HUES48 (cell line): ENCODE results near the gene NCK2.
A peak's percentile ranks its signal among the peaks of the same experiment; 100 is the strongest.

Source experiments
- H3K27ac ChIP-seq: one replicate; pipeline ENCODE4 v1.7.0; 2013; ENCODE audit warnings: low read depth, low read length, inconsistent platforms
- H3K27me3 ChIP-seq: 2 replicates; pipeline ENCODE4 v1.6.1; 2013; ENCODE audit warnings: mild to moderate bottlenecking, low read length; ENCODE audit not compliant: control insufficient read depth, insufficient read depth
- H3K36me3 ChIP-seq: 2 replicates; pipeline ENCODE4 v1.6.1; 2013; ENCODE audit warnings: low read length; ENCODE audit not compliant: control insufficient read depth, insufficient read depth
- H3K4me1 ChIP-seq: 2 replicates; pipeline ENCODE4 v1.6.1; 2013; ENCODE audit warnings: mild to moderate bottlenecking, low read length; ENCODE audit not compliant: control insufficient read depth, insufficient read depth
- H3K4me3 ChIP-seq: 2 replicates; pipeline ENCODE4 v1.5.1; 2013; ENCODE audit warnings: mild to moderate bottlenecking, low read depth, low read length
- H3K9ac ChIP-seq: 2 replicates; pipeline ENCODE4 v1.6.1; 2013; ENCODE audit warnings: mild to moderate bottlenecking, low read depth, low read length, moderate library complexity
- H3K9me3 ChIP-seq: 2 replicates; pipeline ENCODE4 v1.6.1; 2013; ENCODE audit warnings: low read length; ENCODE audit not compliant: control insufficient read depth, insufficient read depth

Gene NCK2

DNA sequence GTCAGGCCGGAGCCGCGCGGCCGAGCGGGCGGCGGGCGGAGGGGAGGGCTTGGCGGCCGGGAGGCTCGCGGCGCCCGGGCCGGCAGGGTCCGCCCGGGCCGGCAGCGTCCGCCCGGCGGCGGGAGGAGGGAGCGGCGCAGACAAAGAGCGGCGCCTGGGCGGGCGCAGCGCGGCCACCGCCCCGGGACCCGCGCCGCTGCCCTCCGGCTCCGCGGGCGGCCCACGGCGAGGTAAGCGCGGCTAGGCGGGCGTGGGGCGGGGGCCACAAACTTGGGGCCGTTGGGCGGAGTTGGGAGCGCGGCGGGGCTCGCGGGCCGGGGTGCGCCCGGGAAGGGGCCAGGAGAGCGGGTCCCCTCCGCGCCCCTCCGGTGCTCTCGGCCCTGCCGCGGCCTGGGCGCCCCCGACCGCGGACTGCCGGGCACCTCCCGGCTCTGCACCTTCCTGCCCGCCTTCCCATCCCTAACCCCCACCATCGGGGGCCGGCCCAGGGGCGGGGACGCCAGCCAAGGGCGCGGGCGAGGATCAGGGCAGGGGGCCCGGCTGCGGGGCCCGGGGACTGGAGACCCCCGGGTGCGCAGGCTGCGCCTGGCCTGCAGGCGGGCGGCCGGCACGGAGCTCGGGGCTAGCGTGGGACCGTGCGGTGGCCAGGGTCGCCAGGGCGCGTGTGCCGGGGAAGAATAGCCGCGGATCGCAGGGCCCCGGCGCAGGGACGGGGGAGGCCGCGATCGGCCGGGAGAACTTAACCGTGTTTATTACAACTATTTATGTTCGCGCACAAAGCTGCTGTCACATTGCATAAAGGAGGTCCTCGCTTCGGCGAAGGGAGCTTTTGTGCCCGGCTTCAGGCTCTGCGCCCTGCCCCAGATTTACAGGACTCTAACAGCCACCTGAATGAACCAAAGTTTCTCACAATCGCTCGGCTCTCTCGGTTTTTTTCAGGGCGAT lies at the start of gene NCK2:
Gene NCK2 (plus strand): TSS at position 4 of the 945 bp plus-strand sequence. CDS start 110,152 bp downstream, outside the sequence.
- Histone ChIP-seq H3K9me3 (no peaks in the 10 kb centered on the region), H3K36me3 (peaks cover 14% of the 10 kb centered on the region), H3K27ac (peak within 1 kb of the TSS; percentile 64), H3K9ac (peak within 1 kb of the TSS; percentile 67), H3K4me3 (peak within 1 kb of the TSS; percentile 88), H3K4me1 (peaks cover 24% of the 10 kb centered on the region), H3K27me3 (peaks cover 8% of the 10 kb centered on the region; the same call in 1 of the 2 replicates)

DNA sequence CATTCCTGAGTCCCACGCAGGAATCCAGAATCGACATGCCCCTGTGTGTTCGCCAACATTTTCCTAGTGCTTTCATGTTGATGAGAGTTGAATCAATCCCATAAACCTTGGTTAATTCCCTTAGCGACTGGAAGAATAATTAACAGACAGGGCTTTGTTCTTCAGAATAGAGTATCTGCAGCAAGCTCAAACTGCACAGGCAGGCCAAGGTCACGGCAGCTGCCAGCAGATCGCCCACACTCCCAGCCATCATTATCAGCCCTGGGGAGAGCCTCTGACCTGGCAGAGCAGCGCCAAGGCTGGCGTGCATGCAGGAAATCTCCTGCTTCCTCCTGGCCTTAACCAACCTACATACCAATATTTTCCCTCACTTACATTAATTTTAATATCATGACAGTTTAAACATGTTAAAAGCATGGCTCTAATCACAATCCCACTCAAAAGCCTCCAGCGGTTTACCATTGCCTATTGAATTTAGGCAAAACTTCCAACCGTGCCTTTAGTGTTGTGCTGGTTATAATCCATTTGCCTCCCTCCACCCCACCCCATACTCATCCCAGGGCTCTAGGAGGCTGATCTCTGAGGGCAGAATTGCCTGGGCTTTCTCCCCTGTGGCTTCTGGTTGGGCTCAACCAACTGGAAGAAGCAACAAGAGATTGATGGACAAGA lies 46.8 kb upstream of the NCK2 start:
- no peaks in the 10 kb centered on the region for H3K27me3 ChIP-seq
- H3K9me3 ChIP-seq: no peaks in the 10 kb centered on the region
- H3K36me3 ChIP-seq: no peaks in the 10 kb centered on the region
- H3K4me3 ChIP-seq: no peak overlapping the region
- H3K4me1 ChIP-seq: no peaks in the 10 kb centered on the region
- H3K27ac ChIP-seq: no peak overlapping the region
- no peak overlapping the region for H3K9ac ChIP-seq

DNA sequence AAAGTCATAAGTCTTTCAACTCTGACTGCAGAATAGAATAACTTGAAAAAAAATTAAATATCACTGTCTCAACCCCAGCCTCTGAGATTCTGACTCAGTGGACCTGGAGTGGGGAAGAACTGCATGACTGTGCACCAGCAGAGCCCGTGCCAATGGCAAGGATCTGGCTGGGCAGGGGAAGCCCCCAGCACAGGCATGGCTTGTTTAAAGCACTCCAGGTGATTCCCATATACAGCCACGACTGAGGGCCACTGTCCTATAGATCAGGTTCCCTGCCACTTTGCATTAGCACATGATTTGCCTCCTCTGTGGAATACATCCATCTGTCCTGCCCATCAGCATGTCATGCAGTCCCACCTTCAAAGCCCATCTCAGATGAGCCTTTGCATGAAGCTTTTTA lies 45.9 kb upstream of the NCK2 start:
- no peak overlapping the region for H3K27ac ChIP-seq
- no peaks in the 10 kb centered on the region for H3K27me3 ChIP-seq
- no peaks in the 10 kb centered on the region for H3K9me3 ChIP-seq

DNA sequence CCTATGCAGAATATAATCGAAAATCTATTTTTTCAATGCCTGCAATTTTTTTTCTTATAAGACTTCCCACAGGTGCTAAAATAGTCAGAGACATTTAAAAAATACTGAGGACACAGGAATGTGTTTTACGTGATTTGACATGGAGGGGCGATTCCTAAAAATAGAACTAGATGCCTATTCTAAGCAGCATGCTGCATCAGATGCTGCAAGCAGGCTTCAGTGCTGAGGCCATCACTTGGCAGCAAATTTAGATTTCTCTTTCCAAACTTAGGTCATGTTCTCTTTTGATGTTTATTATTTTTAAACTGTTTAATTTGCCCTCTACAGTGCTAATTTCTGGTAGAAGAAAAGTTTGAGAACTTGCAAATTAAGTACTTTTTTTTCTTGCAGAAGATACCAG lies 43.7 kb upstream of the NCK2 start:
- Histone ChIP-seq H3K4me1 (no peaks in the 10 kb centered on the region), H3K36me3 (no peaks in the 10 kb centered on the region)

More for the DNA sequence above, 45.9 kb upstream of the NCK2 start:
- Histone ChIP-seq H3K9ac (no peak overlapping the region), H3K4me1 (no peaks in the 10 kb centered on the region), H3K36me3 (no peaks in the 10 kb centered on the region), H3K4me3 (no peak overlapping the region)

DNA sequence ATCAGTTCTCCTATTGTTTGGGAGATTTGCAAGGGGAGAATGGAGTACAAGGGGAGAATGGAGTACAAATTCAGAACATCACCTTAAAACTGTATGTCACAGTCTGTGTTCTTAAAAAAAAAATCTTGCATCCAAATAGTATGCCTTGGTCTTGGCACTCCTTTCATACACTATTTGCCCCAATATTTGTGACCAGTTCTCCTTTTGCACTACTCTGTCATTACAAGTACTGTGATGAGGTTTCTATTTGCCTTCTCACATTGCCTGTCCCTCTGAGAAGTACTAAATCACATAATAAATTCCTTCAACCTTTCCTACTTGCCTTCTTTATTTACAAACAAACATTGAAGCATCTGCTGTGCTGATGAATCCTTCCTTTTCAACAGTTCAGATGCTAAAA lies 36.0 kb upstream of the NCK2 start:
- Histone ChIP-seq H3K27me3 (peaks cover 5% of the 10 kb centered on the region; the same call in 1 of the 2 replicates), H3K4me1 (peaks cover 14% of the 10 kb centered on the region), H3K27ac (no peak overlapping the region), H3K36me3 (no peaks in the 10 kb centered on the region), H3K9ac (no peak overlapping the region), H3K4me3 (no peak overlapping the region), H3K9me3 (no peaks in the 10 kb centered on the region)

More for the DNA sequence above, 43.7 kb upstream of the NCK2 start:
- no peak overlapping the region for H3K9ac ChIP-seq
- H3K9me3 ChIP-seq: no peaks in the 10 kb centered on the region
- H3K27me3 ChIP-seq: no peaks in the 10 kb centered on the region
- H3K27ac ChIP-seq: no peak overlapping the region
- no peak overlapping the region for H3K4me3 ChIP-seq

DNA sequence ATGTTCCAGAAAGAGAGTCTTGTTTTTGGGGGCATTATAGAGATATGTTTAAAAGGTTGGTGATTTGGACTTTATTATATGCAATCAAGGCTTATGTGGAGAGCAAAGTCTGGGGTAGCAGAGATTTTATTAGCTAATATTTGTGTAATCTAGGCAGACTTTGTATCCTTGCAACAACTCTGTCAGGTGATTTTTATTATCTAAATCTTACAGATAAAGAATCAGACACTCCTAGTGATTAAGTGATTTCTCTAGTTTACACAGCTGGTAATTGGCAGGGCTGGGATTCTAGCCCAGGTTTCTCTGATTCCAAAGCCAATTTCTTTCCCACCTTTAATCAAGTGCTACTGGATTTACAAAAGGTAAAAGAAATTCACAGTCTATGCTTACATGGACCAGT lies 33.3 kb upstream of the NCK2 start:
- Histone ChIP-seq H3K36me3 (no peaks in the 10 kb centered on the region), H3K4me1 (peaks cover 14% of the 10 kb centered on the region), H3K4me3 (no peak overlapping the region), H3K9me3 (no peaks in the 10 kb centered on the region), H3K27ac (no peak overlapping the region), H3K9ac (no peak overlapping the region), H3K27me3 (peaks cover 6% of the 10 kb centered on the region; the same call in 1 of the 2 replicates)

DNA sequence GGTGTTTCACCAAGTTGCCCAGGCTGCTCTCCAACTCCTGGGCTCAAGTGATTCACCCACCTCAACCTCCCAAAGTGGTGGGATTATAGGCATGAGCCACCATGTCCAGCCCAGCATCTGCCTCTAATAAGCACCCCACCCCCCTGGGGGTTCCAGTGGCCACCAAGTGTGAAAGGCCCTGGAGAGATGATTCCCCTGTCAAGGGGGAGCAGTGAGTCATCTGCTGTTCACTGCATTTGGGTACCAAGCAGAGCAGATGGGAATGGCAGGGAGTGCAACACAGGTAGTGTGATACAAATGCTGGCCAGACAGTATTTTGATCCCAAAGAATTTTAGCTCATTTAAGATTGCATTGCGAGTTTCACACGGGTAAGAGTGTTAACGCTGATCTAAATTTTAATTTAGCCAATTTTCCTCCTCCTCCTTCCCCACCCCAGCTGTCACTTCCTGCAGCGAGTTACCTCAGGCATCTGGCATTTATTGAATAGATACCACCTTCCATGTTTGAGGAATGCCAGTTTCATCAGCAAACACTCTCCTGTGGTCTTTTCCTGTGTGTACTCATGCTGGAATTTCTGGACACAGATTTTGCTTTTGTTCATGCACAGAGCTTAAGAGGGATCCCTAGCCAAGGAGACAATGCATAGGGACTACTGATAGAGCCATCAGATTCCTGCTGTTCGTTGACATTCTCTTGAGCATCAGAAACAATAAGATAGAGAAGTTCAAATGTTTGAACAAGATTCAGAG lies 32.4 kb upstream of the NCK2 start:
- no peak overlapping the region for H3K27ac ChIP-seq
- H3K36me3 ChIP-seq: no peaks in the 10 kb centered on the region
- peaks cover 14% of the 10 kb centered on the region for H3K4me1 ChIP-seq
- no peak overlapping the region for H3K4me3 ChIP-seq
- H3K9me3 ChIP-seq: no peaks in the 10 kb centered on the region
- H3K9ac ChIP-seq: no peak overlapping the region
- H3K27me3 ChIP-seq: peaks cover 6% of the 10 kb centered on the region; the same call in 1 of the 2 replicates

DNA sequence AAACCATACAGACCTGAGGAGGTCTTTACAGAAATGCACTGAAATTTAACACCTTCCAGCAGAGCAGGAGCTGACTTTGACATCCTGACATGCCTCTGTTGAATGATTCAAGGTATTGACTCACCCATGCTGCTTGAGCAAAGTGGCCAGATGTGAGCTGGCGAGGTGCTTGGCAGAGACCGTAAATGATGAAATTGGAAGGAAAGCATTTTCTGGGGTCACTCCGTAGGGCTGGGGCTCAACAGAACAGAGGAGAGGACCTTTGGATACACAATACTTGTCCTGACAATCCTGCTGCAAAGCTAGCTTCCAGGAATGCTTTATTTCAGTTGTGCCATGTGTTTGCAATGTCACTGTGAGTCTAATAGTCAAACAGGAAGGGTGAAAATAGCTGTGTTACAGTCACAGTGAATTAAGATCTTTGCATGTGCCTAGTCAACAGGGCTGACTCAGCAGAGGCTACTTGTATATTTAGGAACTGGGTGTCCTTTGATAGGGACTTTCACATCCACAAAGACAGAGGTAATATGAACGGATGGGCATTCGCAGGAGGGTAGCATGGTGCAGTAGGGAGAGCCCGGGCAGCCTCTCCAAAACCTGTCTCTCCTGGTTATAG lies 31.6 kb upstream of the NCK2 start:
- Histone ChIP-seq H3K36me3 (no peaks in the 10 kb centered on the region), H3K27ac (peak overlapping the region; percentile 22), H3K27me3 (peaks cover 6% of the 10 kb centered on the region; the same call in 1 of the 2 replicates), H3K4me3 (no peak overlapping the region), H3K9ac (no peak overlapping the region), H3K4me1 (peaks cover 14% of the 10 kb centered on the region), H3K9me3 (no peaks in the 10 kb centered on the region)

DNA sequence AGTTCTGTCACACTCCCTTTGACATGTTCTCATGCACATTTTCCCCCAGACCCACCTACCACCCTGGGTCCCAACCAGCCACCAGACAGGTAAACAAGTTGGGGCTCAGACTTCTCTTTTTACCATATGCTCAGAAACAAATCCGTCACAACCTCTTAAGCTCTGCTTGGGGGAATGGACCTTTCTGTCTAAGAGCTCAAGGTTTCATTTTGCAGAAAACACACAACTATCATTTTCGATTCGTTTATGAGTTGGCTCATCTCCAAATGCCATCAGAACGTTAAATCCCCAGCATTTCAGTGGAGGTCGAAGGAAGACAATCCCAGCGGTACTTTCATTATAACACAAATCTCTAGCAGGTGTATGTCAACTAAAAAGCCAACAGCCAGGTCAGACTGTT lies 30.6 kb upstream of the NCK2 start:
- H3K27me3 ChIP-seq: peaks cover 6% of the 10 kb centered on the region; the same call in 1 of the 2 replicates
- H3K9ac ChIP-seq: no peak overlapping the region
- no peak overlapping the region for H3K4me3 ChIP-seq
- H3K36me3 ChIP-seq: no peaks in the 10 kb centered on the region
- H3K27ac ChIP-seq: no peak overlapping the region
- no peaks in the 10 kb centered on the region for H3K9me3 ChIP-seq
- peaks cover 14% of the 10 kb centered on the region for H3K4me1 ChIP-seq

DNA sequence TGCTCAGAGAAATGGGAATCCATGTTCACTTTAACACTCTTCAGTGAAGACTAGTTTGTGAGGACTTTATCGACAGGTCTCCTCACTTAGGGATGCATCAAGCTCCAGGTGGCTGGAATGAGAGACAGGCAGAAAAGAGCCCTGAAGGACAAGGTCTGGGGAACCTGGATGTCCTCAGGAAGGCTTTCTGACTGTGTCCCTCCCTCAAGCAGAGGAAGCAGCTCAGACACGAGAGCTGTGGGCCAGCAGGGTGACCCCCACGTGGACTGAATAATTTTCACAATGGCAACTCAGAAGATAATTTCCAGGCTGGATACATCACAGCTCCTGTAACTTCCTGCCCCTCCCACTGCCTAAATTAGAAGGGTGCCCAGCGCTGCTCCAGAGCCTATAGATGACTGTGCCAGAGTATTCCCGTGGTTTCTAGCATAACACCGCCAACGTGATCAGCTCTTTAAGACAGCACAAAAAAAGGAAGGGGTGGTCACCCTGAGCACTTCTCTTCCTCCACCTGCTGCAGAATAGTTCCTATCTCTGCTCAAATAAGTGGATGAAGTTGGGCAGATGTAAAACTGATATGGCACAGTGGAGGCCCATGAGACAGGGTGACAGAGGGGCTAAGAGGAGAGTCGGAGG lies 25.7 kb upstream of the NCK2 start:
- Histone ChIP-seq H3K4me3 (no peak overlapping the region), H3K27ac (no peak overlapping the region), H3K4me1 (no peaks in the 10 kb centered on the region), H3K27me3 (no peaks in the 10 kb centered on the region), H3K9me3 (no peaks in the 10 kb centered on the region), H3K9ac (no peak overlapping the region), H3K36me3 (no peaks in the 10 kb centered on the region)
